TTC549 (cell line): ENCODE results near the gene SH3GL3.
A peak's percentile ranks its signal among the peaks of the same experiment; 100 is the strongest.

ENCODE experiments used
- FAIRE-seq: peaks from 2 replicates; lab custom pipeline; 2012; peaks lifted over from hg19 to GRCh38; lab: Jason Lieb, UNC

Gene SH3GL3

DNA sequence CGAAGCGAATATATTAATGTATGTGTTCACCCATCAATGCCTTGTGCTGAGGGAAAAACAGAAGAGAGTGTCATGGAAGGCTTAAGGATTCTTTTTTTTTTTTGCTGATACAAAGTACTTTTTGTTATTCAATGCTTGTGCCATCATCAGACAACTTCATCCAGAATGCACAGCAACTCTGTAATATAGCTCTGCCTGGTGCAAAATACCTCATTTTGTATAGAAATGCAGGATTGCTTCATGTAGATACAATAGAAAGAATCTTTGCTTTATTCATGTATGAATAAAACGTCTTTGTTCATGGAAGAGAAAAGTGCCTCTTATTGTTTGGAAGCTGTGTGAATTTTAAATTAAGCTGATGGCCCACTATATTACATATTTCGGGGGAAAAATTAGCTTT, 62.9 kb downstream of the SH3GL3 start:
- FAIRE-seq: no peak

DNA sequence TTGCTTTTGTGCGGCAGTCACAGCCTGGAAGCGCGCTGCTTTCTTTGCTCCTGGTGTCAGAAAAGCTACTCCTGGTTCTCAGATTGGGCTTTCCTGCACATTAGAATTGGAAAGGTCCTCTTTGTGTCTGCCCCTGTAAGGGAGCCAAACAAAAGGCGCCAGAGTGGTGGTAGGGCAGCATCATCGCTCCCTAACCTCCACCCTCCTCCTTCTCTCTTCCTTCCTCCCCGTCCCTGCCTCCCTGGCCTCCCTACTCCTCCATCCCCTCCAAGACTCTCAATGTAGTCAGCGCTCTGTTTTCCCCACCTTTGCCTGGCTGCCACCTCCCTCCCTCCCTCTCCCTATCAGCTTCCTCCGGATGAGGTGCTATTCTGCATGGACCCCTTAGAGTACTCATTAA, 65.3 kb downstream of the SH3GL3 start:
- FAIRE-seq: no peak

- FAIRE-seq: no peak
Observed at GRCh38 chr15:83514584-83514983, 67.4 kb downstream of the SH3GL3 start.

DNA sequence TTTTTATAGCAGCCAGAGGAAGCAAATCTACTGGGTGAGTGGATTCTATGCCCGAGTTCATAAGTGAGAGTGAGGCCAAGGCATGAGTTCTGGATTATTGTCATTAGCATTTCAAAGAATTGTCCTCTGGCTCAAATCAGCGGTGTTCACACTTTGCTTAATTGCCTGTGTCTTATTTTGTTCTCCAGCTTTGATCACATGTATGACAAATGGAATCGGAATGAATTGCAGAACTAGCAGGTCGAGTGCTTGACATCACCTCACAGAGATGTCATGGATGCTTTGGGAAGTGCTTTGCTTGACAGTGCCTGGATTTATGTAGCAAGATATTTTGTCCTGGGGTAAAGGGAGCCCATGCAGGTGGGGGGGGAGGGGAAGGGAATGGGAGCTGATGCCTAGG, 68.0 kb downstream of the SH3GL3 start:
- no peak for FAIRE-seq

DNA sequence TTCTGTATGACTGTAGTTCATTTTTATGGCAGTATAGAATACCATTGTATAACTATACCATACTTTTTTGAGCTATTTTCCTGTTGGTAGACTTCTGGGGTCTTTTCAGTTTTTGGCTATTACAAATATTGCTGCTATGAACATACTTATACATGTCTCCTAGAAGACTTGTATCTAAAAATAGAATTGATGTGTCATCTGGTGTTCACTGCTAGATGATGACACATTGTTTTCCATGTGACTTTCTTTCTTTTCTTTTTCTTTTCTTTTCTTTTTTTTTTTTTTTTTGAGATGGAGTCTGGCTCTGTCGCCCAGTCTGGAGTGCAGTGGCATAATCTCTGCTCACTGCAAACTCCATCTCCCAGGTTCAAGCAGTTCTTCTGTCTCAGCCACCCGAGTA, 69.8 kb downstream of the SH3GL3 start:
- FAIRE-seq: no peak

GRCh38 chr15:83526319-83526718, 79.2 kb downstream of the SH3GL3 start:
- FAIRE-seq: no peak

DNA sequence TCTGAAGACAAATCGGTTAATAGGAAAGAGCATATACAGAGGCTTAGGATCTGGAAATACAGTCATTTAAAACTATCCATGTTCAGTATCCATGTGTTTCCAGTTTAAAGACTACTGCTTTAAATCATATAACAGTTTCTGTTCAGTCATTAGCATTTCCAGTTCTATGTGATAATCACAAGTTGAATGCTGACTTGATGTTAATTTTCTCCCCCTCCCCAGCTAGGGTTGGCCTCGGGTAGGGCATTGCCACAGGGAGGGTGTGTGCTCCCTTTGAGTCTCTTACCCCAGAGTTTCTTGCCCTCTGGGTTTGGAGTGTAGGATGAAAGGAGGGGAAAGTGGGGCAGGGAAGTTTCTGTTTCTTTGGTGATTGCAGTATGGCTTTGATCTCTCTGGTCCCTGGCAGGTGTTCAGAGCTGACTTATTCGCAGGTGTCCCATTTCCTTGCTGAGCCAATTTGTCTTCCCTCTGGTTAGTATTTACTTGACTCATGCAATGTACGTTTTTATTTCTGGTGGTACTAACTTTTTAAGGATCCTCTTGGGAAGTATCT, 86.3 kb downstream of the SH3GL3 start:
- no peak for FAIRE-seq

GRCh38 chr15:83537606-83538005, 90.5 kb downstream of the SH3GL3 start:
- no peak for FAIRE-seq

- no peak for FAIRE-seq
Observed at GRCh38 chr15:83538682-83539081, 91.5 kb downstream of the SH3GL3 start.

DNA sequence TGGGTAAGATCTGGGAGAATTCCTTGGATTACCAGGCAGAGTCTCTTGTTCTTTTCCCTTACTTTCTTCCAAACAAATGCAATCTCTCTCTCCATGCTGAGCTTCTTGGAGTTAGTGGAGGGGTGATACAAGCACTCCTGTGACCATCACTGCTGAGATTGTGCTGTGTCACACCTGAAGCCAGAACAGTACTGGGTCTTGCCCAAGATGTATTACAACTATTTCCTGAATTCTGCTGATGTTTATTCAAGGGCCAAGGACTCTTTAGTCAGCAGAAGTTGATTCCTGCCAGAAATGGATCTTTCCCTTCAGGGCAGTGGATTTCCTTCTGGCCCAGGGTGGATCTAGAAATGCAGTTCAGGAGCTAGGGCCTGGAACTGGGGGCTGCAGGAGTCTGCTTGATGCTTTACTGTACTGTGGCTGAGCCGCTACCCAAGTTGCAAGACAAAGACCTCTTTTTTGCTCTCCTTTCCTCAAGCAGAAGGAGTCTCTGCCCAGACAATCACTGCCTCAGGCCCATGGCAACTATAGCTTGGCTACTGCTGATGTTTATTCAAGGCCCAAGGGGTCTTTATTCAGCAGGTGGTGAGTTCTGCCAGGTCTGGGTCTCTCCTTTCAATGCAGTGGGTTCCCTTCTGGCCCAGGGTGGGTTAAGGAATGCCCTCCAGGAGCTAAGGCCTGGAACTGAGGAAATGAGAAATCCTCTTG, 98.8 kb downstream of the SH3GL3 start:
- FAIRE-seq: no peak

DNA sequence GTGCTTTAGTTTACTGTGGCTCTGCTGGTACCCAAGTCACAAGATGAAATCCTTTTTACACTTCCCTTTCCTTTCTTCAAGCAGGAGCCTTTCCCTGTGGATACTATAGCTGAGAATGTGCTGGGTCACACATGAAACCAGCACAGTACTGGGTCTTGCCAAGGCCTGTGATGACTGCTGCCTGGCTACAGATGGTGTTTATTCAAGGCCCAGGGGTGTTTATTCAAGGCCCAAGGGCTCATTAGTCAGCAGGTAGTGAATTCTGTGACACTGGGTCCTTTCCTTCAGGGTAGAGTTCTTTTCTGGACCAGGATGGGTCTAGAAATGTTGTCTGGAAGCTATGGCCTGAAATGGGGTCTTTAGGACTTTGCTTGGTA, 99.4 kb downstream of the SH3GL3 start:
- FAIRE-seq: no peak

GRCh38 chr15:83547168-83547567, 100.0 kb downstream of the SH3GL3 start:
- FAIRE-seq: no peak

- FAIRE-seq: no peak
Observed at GRCh38 chr15:83549623-83550022, 102.5 kb downstream of the SH3GL3 start.

- no peak for FAIRE-seq
Observed at GRCh38 chr15:83554558-83554957, 107.4 kb downstream of the SH3GL3 start.

GRCh38 chr15:83555383-83555782, 108.2 kb downstream of the SH3GL3 start:
- no peak for FAIRE-seq

DNA sequence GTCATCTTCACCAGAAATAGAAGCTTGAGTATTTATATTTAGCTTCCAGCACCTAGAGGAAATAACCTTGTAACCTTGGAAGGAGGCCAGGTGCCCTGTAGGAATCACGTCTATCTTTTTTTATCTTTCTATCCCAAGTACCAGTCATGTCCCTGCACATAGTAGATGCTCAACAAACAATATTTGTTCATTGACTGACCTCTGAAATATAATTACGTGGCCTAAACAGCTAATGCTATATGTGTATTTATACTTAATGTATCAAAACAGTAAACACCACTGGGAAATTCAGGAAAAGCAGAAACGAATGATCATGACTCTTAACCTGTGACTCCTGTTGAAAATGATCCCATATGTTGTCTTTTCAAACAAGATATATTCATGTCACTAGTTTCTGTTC, 108.9 kb downstream of the SH3GL3 start:
- no peak for FAIRE-seq

DNA sequence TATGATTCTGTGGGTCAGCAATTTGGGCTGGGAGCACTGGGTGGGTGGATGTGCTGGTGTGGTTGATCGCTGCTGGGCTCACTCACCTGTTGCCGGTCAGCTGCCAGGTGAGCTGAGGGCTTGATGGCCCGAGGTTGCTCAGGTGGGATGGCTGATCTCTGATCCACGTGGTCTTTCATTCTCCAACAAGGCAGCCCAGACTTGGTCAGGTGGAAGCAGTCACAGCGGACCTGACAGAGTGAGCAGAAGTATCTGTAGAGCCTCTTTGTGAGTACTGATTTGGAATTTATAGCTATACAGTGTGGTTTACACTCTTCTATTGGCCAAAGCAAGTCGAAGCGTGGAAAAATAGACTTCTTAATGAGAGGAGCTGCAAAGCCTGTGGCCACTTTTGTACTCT, 109.6 kb downstream of the SH3GL3 start:
- no peak for FAIRE-seq

DNA sequence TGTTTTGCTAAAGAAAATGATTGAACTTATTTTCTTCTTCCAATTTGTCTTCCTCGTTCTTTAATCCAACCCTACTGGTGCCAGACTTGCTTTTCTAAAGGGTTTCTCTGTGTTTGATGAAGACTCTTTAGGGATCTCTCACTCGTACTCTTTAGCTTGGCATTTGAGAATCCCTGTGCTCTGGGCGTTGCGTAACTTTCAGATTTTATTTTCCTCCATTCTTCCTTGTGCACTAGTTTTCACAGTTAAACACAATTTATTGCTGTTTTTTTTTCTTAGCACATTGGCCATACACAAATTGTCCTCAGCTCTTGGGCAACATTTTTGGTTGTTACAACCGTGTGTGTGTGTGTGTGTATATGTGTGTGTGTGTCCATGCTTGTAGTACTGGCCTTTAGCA, 111.0 kb downstream of the SH3GL3 start:
- FAIRE-seq: no peak

DNA sequence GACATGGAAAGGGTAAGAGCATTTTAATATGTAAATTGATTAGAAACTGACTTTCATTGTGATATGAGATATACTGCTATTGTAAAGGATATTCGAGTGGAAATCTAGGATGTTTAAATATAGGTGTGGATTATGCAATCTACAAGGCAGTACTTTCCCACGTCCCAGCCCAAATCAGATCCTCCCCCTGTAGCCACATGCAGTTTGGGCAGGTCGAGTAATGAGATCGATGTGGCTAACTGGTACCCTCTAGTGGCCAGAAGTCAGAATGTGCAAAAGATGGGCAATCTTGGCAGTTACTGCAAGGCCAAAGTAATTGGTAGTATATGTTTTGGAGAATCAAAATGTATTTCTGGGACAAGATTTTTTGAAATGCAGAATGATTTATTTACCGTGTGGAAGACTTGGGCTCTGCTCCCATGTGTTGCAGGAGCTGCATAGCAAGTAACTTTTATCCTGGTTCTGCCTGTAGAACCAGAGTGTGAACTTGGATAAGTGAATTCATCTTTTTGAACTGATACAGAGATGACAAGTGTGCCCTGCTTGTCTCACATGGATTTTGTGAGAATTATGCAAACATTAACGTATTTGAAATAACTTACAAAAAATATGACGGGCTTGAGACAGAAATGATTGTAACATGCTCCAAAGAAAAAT, 112.3 kb downstream of the SH3GL3 start:
- FAIRE-seq: peak; percentile 64

DNA sequence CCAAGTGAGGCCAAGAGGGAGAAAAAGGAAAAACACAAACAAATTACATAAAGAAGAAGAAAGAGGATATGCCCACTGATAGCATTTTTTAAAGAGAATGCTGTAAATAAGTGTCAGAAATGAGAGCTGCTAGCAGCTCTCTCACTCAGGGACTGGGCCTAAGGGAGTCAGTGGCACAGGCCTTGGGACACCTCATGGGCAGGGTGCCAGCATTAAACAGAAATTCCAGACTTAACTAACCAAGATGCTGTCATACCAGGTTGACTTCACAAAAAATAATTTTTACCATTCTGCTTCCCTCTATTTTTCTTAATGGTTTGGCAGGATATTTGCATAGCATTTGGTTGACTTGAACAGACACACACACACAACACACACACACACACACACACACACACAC, 114.5 kb downstream of the SH3GL3 start:
- no peak for FAIRE-seq

GRCh38 chr15:83565138-83565537, 118.0 kb downstream of the SH3GL3 start:
- FAIRE-seq: no peak

- FAIRE-seq: no peak
Observed at GRCh38 chr15:83565553-83566159, 118.5 kb downstream of the SH3GL3 start.

GRCh38 chr15:83567318-83567717, 120.2 kb downstream of the SH3GL3 start:
- no peak for FAIRE-seq

- no peak for FAIRE-seq
Observed at GRCh38 chr15:83569341-83569740, 122.2 kb downstream of the SH3GL3 start.
